Psoas muscle (tissue), 8 donors: ENCODE results near the gene FASTKD1. TPM values are rescaled to one million over a fixed set of nuclear protein-coding genes. Genes with fewer than 3 reads are reported as not detected.

ENCODE experiments used
- ATAC-seq, 4 donors: fragments of 200-7000 bp; cut with Tn5 transposase; one replicate each; pipeline ENCODE4 v1.9.1; 2020; ENCODE audit warnings: moderate library complexity in 3 of 4, mild to moderate bottlenecking in 2 of 4
- DNase-seq, 2 donors: peaks; one replicate each; pipeline ENCODE4 v3.0.0-alpha.2; 2020
- H3K27ac ChIP-seq: fragments of 200-600 bp; one replicate; pipeline ENCODE4 v1.8.0; 2022
- H3K27me3 ChIP-seq, 3 donors: fragments of 200-600 bp in 1 of 3; one replicate each; pipeline versions ENCODE4 v1.6.1 to v1.8.0; 2013 to 2022; ENCODE audit warnings: low read length in 2 of 3, mild to moderate bottlenecking in 2 of 3, moderate library complexity in 1 of 3; ENCODE audit not compliant: insufficient read depth in 3 of 3
- H3K36me3 ChIP-seq, 2 donors: fragments of 200-600 bp in 1 of 2; one replicate each; pipeline versions ENCODE4 v1.6.1 to v1.8.0; 2013 to 2022; ENCODE audit warnings: low read depth in 1 of 2, mild to moderate bottlenecking in 1 of 2, moderate library complexity in 1 of 2; ENCODE audit not compliant: insufficient read depth in 1 of 2
- H3K4me1 ChIP-seq: fragments of 200-600 bp; one replicate; pipeline ENCODE4 v1.8.0; 2022
- H3K4me3 ChIP-seq: fragments of 200-600 bp; one replicate; pipeline ENCODE4 v1.8.0; 2022; ENCODE audit warnings: mild to moderate bottlenecking
- H3K9me3 ChIP-seq: fragments of 200-600 bp; one replicate; pipeline ENCODE4 v1.8.0; 2022
- CTCF ChIP-seq: fragments of 200-600 bp; IDR thresholded peaks from one replicate; pipeline ENCODE4 v1.8.0; 2022; ENCODE audit warnings: antibody characterized with exemption
- WGBS, 3 donors: extraction: QIAGEN DNeasy Blood & Tissue Kit; methylation state at CpG; one replicate each; pipeline versions ENCODE4 v1.1.6 to v1.1.7; 2013; 5-methylcytosine and 5-hydroxymethylcytosine counted together
- intact Hi-C, 2 donors: fragments of 100-400 bp; cut with DNase I; formaldehyde crosslinking; loops; one replicate each; pipeline versions ENCODE4 v1.11.0 to v1.14.2; 2022
- polyA plus RNA-seq, 3 donors: library from polyadenylated mRNA; stranded (reverse); fragments of 200-250 nt; gene quantifications; one replicate each; pipeline ENCODE4 v1.2.3, GENCODE V29; 2013
- total RNA-seq, 4 donors: library from RNA; stranded (reverse); fragmentation: NEBNext Ultra II Directional in 2 of 4; extraction: Animal tissue kit (Norgen Biotek cat#: 25700) in 2 of 4; gene quantifications; one replicate each; pipeline versions ENCODE4 v1.2.1 to v1.2.4, GENCODE V29; 2021 to 2023
- donor health status: healthy with polysubstance abuse.
- donor health status: DM: no; HTN: no; CAD: no; lungs with moderate emphysema.
- donor health status: Bipolar disorder and iron deficiency.
- donor health status: healthy.
- donor health status: DM: yes; HTN: yes; CAD: no.
- donor health status: DM: no; HTN: no; CAD: no.
- donor health status: DM: no; HTN: no; CAD: no.
- donor health status: DM: yes; HTN: yes; CAD: no.

Gene FASTKD1
- total and polyA plus RNA-seq, 7 donors = 12.9 to 53.1 (median 28.5) TPM

DNA sequence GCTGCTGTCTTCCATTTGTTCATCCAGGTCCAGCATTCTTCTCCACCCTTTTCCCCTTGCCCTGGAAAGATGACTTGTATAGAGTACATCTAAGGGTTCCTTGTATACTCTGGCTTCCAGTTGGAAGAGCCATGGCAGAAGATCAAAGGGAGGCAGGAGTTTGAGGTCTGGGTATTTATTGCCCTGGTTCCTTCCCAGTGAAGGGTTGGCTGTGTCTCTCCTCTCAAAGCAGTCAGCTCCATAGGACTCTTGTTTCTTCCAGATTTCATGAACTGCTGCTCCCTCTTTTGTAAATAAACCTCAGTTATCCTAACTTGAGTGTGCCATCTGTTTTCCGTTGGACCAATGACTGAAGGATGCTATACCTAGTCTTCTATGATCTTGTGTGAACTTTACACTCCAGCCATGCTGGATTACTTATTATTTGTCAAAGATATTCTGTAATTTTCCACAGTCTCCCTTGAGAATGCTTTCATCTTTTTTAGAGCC lies 88.0 kb downstream of the FASTKD1 start:
- Histone ChIP-seq H3K27me3 (no peaks in the 10 kb centered on the region), H3K4me1 (peaks cover 11% of the 10 kb centered on the region), H3K9me3 (no peaks in the 10 kb centered on the region), H3K36me3 (peaks cover 2 to 65% of the 10 kb centered on the region in 2 donors), H3K4me3 (no peak overlapping the region), H3K27ac (no peak overlapping the region)
- DNase-seq (no peak), ATAC-seq (no peak)
- TF ChIP-seq CTCF = no peak
- 84 to 93% (median 90%) methylated on average over 1 of the region's 1 CpG for WGBS, 3 donors
- intact Hi-C loops = no loop called here

- peak overlapping the region; percentile 74 for H3K27ac ChIP-seq
- no peak for ATAC-seq
- H3K27me3 ChIP-seq = no peaks in the 10 kb centered on the region
- WGBS, 3 donors = 27 to 30% (median 27%) methylated on average over 9 of the region's 9 CpGs
- H3K4me3 ChIP-seq = peak overlapping the region; percentile 73
- no peak for DNase-seq
- no peaks in the 10 kb centered on the region for H3K9me3 ChIP-seq
- intact Hi-C loops = no loop called here
- H3K4me1 ChIP-seq = peaks cover 27% of the 10 kb centered on the region
- TF ChIP-seq CTCF = no peak
- H3K36me3 ChIP-seq = peaks cover 2 to 34% of the 10 kb centered on the region in 2 donors
Observed at GRCh38 chr2:169480079-169480465, 93.6 kb downstream of the FASTKD1 start.

Other genes with a start within 250 kb of the FASTKD1 start
- gene LRP2, start 211.3 kb downstream of the FASTKD1 start, total RNA-seq = under 1 TPM in 1 of 4 donors, not detected in 3; 0.02 TPM
- not detected for gene LRP2, start 211.3 kb downstream of the FASTKD1 start, polyA plus RNA-seq
- 10 to 100 TPM in 1 of 4 donors, 1 to 10 TPM in 3; 8.1 to 12.3 (median 9.2) TPM for gene BBS5, start 94.4 kb downstream of the FASTKD1 start, total RNA-seq
- gene BBS5, start 94.4 kb downstream of the FASTKD1 start, polyA plus RNA-seq = 10 to 100 TPM in 1 of 3 donors, 1 to 10 TPM in 2; 3.7 to 12.2 (median 5.1) TPM
- 1,000 to 10,000 TPM; 3,179 to 3,578 (median 3,364) TPM for gene KLHL41, start 64.2 kb downstream of the FASTKD1 start, total RNA-seq
- 1,000 to 10,000 TPM in 2 of 3 donors, 100 to 1,000 TPM in 1; 639 to 3,023 (median 2,979) TPM for gene KLHL41, start 64.2 kb downstream of the FASTKD1 start, polyA plus RNA-seq
- 10 to 100 TPM; 36.8 to 49.6 (median 43.6) TPM for gene PPIG, start 10.5 kb upstream of the FASTKD1 start, total RNA-seq
- 10 to 100 TPM; 18.9 to 52.5 (median 23.8) TPM for gene PPIG, start 10.5 kb upstream of the FASTKD1 start, polyA plus RNA-seq
- gene CFAP210, start 120.5 kb upstream of the FASTKD1 start, total RNA-seq = not detected
- under 1 TPM in 2 of 3 donors, not detected in 1; 0.03 to 0.04 TPM for gene CFAP210, start 120.5 kb upstream of the FASTKD1 start, polyA plus RNA-seq
- gene PHOSPHO2, start 120.6 kb upstream of the FASTKD1 start, total RNA-seq = 1 to 10 TPM in 3 of 4 donors, under 1 TPM in 1; 0.86 to 2.3 (median 1.4) TPM
- 1 to 10 TPM; 1.6 to 7.5 (median 1.9) TPM for gene PHOSPHO2, start 120.6 kb upstream of the FASTKD1 start, polyA plus RNA-seq
- gene KLHL23, start 160.0 kb upstream of the FASTKD1 start, total RNA-seq = 1 to 10 TPM; 4.4 to 8.9 (median 7.6) TPM
- 1 to 10 TPM; 2.6 to 7.9 (median 4.8) TPM for gene KLHL23, start 160.0 kb upstream of the FASTKD1 start, polyA plus RNA-seq
- 10 to 100 TPM; 37.9 to 72.0 (median 48.0) TPM for gene SSB, start 225.0 kb upstream of the FASTKD1 start, total RNA-seq
- gene SSB, start 225.0 kb upstream of the FASTKD1 start, polyA plus RNA-seq = 100 to 1,000 TPM in 1 of 3 donors, 10 to 100 TPM in 2; 56.7 to 120 (median 77.4) TPM